AG08395 (cell line): ENCODE measurements around the gene YPEL2.
A peak's percentile ranks its signal among the peaks of the same experiment; 100 is the strongest.
"Not testable (repeated sequence)": the region's sequence is repeated elsewhere in the genome, so short reads cannot be mapped to it uniquely, and the experiment has no call there.

ENCODE experiments used
- DNase-seq: peaks from one replicate; pipeline ENCODE4 v3.0.0; 2012; ENCODE audit warnings: mixed read lengths, low spot score

The YPEL2 gene

GRCh38 chr17:59377410-59377809 is 46.0 kb downstream of the YPEL2 start:
- no peak for DNase-seq

- peak; percentile 94 for DNase-seq
Observed at GRCh38 chr17:59378675-59379074, 47.2 kb downstream of the YPEL2 start.

GRCh38 chr17:59380474-59380873 is 49.0 kb downstream of the YPEL2 start:
- no peak for DNase-seq

GRCh38 chr17:59381716-59382570 is 50.5 kb downstream of the YPEL2 start:
- DNase-seq, result no peak

DNA sequence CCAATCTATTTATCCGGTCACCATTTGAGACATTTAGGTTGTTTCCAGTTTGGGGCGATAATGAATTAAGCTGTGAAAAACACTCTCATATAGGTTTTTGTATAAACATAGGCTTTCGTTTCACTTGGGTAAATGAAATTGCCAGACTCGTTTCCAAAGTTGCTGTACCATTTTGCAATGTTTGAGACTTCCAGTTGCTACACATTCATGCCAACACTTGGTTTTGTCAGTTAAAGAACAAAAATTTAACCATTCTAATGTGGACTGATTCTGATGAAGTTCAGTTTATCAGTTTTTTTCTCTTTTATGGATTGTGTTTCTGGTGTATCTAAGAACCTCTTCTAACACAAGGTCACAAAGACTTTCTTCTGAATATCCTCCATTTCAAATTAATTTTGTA is 52.4 kb downstream of the YPEL2 start:
- no peak for DNase-seq

GRCh38 chr17:59387351-59388068 is 56.1 kb downstream of the YPEL2 start:
- DNase-seq, result no peak

DNA sequence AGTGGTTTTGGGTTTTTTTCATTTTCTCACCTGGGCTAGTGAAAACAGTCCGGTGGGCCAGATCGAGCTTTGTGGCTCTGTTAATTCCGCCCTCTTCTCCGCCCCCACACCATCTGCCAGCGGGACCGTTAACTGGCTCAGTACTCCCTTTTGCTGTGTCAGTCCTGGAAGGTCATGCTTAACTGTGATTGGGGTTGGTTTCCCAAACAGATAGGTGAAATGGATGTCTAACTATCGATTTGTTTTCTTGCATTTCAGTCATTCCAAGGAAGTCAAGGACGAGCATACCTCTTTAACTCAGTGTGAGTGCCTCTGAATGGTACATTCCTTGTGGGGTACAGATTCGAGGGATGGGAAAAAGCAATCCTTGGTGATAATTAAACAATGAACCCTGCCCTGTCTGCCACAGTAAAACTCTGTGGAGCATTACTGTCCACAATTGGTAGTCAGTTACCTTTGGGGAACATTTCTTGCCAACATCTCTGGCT is 56.7 kb downstream of the YPEL2 start:
- DNase-seq, result no peak

DNA sequence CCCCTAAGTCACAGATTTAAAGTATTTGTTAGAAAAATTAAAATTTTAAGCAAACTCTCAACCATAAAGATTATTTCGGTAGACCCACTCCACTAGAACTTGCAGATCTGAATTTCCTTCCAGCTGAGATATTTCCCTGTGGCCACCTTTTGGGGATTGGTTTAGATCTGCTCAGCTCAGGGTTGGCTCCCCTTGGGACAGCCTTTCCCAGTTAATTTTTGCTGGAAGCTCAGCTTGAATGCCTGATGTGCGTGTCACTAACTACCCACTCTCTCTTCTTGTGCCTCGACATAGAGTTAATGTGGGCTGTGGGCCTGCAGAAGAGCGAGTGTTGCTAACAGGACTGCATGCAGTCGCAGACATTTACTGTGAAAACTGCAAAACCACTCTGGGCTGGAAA is 57.6 kb downstream of the YPEL2 start:
- no peak for DNase-seq

DNA sequence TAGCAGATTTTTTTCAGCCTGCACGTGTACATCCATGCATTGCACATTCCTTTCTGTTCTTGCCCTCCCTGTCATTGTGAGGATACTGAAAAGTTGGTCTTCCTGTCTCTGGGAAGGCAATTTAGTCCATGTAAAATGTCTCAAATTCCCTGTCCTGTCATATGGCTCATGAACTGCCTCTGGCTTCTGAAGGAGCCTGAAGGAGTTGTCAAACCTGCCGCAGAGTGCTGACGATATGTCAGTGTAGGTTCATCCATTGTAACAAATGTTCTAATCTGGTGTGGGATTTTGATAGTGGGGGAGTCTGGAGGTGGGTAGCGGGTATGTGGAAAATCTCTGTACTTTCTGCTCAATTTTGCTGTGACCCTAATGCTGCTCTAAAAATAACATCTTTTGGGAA is 59.6 kb downstream of the YPEL2 start:
- DNase-seq, result no peak

DNA sequence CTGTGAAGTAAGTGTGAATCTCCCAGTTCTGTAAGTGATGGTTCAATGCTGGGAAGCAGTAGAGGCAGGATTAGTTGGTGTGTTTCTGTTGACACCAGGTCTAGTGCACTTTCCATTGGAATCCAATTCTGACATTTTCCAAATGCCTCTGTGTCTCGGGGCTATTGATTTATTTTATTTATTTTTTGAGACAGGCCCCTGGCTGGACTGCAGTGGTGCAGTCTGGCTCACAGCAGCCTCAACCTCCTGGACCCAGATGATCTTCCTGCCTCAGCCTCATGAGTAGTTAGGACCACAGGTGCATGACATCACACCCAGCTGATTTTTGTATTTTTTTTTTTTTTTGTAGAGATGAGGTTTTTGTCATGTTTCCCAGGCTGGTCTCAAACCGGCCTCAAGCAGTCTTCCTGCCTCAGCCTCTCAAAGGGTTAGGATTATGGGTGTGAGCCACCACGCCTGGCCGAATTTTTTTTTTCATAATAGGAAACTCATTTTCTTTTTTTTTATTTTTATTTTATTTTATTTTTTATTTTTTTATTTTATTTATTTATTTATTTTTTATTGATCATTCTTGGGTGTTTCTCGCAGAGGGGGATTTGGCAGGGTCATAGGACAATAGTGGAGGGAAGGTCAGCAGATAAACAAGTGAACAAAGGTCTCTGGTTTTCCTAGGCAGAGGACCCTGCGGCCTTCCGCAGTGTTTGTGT is 61.7 kb downstream of the YPEL2 start:
- no peak for DNase-seq

- DNase-seq, result not testable (repeated sequence)
Observed at GRCh38 chr17:59393742-59394410, 62.4 kb downstream of the YPEL2 start.

GRCh38 chr17:59396134-59396826 is 64.8 kb downstream of the YPEL2 start:
- DNase-seq, result no peak

DNA sequence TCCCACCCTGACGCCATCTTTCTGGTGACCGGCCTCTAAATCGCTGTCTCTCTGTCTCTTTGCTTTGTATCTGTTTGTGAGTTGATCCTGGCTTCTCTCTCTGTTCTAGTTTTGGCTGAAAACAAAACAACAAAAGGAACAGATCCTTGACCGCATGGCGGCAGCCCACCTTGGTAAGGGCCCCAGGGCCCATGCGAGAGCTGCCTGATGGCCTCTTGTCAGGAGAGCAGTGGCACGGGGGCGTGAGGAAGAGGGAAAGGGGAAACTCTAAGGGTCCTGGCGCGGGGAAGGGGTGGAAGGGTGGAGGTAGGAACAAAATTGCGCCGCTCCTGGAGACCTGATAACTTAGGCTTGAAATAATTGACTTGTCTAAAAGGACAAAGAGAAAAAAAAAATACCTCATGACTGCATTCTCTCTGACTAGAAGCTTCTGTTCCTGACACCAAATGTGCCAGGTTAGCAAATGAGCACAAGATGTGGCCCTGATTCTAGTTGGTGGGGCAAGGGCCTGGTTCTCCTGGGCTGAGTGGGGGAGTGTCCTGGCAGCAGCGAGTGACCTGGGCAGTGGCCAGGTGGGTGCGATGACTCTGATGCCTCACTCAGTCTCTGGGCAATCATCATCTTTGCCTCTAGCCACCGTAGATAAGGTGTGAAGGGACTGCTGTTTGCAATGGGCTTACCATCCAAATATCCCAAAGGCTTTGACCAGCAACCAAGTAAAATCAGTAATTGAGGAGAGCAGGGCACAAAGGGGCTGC is 66.0 kb downstream of the YPEL2 start:
- no peak for DNase-seq

DNA sequence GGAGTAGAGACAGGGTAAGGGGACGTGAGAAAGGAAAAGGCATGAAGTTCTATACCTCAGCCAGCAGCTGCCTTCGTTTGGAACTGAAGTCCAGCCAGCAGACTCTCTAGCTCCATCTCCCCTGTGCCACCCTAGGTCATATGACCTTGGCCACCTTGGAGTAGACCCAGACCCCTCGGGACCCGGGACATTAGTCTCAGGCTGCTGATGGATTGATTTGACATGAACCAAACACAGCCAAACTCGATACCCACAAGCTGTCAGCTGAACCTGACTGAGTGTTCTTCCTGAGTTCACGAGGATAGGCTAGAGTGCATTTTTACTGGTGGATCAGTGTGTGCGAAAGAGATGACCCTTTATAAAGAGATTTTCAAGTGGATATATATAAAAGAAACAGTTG is 68.5 kb downstream of the YPEL2 start:
- no peak for DNase-seq

GRCh38 chr17:59400858-59401257 is 69.4 kb downstream of the YPEL2 start:
- no peak for DNase-seq

DNA sequence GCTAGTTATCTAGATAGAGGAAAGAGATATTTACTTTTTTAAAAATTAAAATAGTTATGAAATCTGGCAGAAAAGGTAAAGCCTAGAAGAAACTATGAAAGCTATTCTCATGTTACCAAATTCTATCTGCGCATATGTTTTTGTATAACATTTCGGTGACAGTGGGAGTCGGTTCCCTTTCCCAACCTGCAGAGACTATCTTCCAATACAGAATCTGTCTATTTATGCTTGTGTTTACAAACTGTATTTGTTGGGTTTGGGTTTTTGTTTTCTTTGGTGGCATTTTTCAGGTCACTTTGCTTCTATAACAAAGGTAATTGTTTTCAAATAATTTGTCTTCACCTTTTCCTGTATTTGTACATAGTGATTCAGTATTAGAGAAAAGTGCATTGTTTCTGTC is 69.8 kb downstream of the YPEL2 start:
- DNase-seq, result no peak

DNA sequence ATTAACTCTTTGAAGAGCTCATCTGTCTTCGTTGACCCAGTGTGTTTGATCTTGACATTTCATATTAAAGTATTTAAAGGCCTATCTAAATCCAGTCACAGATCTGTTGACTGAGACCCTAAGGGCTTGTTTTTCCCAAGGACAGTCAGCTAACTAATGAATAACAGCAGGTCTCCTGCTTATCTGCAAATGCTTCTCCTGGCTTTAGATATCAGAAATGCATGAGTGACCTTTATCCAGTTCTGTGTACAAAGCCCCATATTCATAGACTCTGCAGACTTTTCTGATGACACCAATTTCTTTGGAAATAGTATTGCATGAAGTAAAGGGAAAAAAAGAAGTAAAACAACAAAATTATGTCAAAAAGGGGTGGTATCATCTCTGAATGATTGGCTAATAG is 70.3 kb downstream of the YPEL2 start:
- DNase-seq, result no peak

GRCh38 chr17:59402760-59403159 is 71.3 kb downstream of the YPEL2 start:
- no peak for DNase-seq

DNA sequence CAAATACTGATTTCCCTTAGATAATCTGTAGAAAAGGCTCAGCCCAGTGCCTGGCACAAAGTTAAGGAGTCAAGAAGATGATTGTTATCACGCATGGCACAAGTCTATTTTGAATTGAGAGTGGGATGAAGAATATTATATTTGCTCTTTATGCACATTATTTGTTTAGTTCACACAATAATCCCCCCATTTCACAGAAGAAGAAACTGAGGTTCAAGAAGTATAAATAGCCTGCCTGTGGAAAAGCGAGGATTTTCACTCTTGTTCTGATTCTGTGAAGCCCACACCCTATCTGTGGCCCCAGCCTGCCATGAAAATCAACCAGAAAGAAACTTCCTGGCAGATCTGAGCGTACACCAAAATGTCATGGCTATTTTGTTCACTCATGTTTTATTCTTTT is 73.0 kb downstream of the YPEL2 start:
- DNase-seq, result no peak

DNA sequence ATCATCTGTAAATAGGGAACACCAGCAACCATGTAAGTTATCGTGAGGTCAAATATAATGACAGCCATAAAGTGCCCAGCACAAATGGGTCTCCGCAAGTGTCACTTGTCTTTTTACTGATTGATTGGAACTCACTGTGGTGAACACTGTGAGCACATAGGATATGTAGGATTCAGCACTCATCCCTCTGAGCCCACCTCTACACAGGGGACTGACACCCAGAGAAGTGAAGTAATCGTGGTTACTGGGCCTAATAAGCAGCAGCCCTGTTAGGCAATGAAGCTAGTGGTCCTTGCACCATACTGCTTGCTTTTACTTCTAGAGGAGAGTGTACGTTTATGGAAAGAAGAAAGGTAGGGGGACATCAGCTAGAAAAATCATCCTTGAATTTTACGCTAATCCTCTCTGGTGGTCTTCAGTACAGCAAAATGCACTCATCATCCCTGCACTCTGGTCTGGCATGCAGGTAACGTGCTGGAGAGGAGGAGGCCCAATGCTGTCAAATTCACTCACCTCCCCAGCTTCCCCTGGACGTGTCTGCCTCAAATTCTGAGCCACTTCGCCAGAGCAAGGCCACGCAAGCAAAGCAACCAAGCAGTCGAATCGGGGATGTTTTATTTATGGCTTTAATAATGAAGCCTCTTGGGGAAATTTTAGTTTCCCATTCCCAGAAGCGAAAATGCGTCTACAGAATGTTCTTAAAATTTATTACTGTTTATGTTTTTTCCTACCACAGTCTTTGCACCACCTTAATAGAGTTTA is 74.7 kb downstream of the YPEL2 start:
- no peak for DNase-seq
